Gastrocnemius medialis (tissue), 4 donors: ENCODE results near the gene RASSF8.

Source experiments
- POLR2A ChIP-seq, 2 donors: fragments of 450-650 bp; IDR thresholded peaks; one replicate each; pipeline ENCODE4 v1.6.1; 2017; ENCODE audit warnings: antibody characterized with exemption in 2 of 2, mild to moderate bottlenecking in 2 of 2, moderate library complexity in 2 of 2
- TF ChIP-seq, protein P1 (sequence below), 5 experiments: fragments of 450-650 bp in 3 of 5; fragments of 200-600 bp in 2 of 5; sonication (generic) in 2 of 5; IDR thresholded peaks in 4 of 5; conservative IDR thresholded peaks in 1 of 5; 1 replicate in 4 of 5; 2 replicates in 1 of 5; pipeline ENCODE4 v1.5.1; 2016 to 2019; ENCODE audit warnings: antibody characterized with exemption in 5 of 5, mild to moderate bottlenecking in 3 of 5, moderate library complexity in 3 of 5

DNA sequence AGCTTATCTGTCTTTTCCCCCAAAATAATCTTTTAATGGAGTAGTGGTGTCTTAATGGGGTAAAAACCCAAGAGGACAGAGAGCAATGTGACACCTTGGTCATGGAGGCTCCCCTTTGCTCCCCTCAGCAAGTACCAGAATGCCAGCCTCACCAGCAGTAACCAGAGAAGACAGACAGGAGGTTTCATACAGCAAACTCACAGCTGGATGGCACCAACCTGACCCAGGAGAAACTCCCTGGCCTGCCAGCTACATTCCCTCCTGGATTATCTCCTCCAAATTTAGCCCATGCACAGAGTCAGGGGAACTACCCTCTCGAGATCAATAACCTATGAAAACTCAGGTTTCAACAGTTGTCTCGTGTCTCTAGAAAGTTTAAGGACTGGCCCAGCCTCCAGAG is 150.4 kb downstream of the RASSF8 start:
- TF ChIP-seq, protein P1, sequence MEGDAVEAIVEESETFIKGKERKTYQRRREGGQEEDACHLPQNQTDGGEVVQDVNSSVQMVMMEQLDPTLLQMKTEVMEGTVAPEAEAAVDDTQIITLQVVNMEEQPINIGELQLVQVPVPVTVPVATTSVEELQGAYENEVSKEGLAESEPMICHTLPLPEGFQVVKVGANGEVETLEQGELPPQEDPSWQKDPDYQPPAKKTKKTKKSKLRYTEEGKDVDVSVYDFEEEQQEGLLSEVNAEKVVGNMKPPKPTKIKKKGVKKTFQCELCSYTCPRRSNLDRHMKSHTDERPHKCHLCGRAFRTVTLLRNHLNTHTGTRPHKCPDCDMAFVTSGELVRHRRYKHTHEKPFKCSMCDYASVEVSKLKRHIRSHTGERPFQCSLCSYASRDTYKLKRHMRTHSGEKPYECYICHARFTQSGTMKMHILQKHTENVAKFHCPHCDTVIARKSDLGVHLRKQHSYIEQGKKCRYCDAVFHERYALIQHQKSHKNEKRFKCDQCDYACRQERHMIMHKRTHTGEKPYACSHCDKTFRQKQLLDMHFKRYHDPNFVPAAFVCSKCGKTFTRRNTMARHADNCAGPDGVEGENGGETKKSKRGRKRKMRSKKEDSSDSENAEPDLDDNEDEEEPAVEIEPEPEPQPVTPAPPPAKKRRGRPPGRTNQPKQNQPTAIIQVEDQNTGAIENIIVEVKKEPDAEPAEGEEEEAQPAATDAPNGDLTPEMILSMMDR (IDR thresholded peaks at IDR 0.05 in 4 of 5, conservative IDR thresholded peaks at IDR 0.05 in 1 of 5), result no peak
- TF ChIP-seq POLR2A (IDR thresholded peaks at IDR 0.05), result peak in 1 of 2 donors; percentile 22
